WI38 (cell line): ENCODE data around the gene SH3PXD2B.
"Not testable (repeated sequence)": the region's sequence is repeated elsewhere in the genome, so short reads cannot be mapped to it uniquely, and the experiment has no call there.

Experiments
- H3K4me3 ChIP-seq: 2 replicates; pipeline ENCODE4 v1.5.1; 2011; ENCODE audit warnings: low read depth, mild to moderate bottlenecking, control low read depth, low read length
- CTCF ChIP-seq: IDR thresholded peaks from 2 replicates; pipeline ENCODE4 v1.5.1; 2012; ENCODE audit warnings: low read depth, mild to moderate bottlenecking, control low read depth, low read length

Gene SH3PXD2B

DNA sequence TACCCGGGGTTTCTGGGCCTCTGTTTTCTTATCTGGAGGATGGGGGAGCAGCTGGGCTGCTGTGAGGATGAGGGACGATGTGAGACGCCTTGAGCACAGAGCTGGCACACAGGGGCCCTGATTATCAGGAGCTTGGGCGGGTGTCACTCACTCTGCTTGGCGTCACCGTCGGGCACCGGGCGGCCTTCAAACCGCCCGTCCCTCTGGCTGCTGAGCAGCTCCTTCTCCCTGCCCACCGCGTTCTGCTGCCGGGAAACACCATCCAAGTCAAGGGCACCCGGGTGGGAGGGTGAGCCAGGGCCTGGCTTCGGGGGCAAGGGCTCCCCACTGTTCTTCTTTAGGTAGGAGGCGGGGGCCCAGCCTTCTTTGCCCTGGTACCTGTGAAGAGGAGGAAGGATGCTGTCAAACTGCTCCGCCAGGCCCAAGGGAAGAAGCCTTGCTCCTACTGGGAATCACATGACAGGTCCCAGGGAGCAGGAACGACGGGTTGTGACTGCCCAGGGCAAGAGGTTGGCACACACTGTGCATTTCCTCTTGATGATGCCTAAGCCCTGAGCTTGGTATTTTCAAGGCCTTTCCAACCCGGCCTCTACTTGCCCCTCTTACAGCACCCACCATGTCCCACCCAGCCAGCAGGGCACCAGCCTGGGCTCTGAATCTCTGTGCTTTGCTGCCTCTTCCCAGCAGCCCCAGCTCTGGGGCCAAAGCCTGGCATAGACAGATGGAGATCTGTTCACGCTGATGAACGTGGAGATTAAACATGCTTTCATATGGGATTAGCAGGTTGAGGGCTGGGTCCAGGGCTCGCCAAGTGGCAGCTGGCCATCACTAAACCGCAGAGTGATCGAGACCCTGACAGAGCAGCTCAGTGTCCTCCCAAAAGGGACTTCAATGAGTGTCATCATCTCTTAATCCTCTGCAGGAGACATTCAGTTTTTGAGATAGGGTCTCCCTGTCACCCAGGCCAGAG lies 103.8 kb downstream of the SH3PXD2B start:
- TF ChIP-seq CTCF, result no peak
- H3K4me3 ChIP-seq, result no peak overlapping the region

DNA sequence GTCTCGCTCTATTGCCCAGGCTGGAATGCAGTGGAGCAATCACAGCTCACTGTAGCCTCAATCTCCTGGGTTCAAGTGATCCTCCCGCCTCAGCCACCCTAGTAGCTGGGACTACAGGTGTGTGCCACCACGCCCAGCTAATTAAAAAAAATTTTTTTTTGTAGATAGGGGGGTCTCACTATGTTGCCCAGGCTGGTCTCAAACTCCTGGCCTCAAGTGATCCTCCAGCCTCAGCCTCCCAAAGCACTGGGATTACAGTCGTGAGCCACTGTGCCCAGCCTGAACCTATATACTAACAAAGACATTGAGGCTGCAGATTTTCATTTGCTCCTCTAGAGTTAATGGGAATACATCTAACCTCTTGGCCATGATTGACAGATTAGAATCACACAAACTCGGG lies 105.6 kb downstream of the SH3PXD2B start:
- not testable (repeated sequence) for H3K4me3 ChIP-seq

DNA sequence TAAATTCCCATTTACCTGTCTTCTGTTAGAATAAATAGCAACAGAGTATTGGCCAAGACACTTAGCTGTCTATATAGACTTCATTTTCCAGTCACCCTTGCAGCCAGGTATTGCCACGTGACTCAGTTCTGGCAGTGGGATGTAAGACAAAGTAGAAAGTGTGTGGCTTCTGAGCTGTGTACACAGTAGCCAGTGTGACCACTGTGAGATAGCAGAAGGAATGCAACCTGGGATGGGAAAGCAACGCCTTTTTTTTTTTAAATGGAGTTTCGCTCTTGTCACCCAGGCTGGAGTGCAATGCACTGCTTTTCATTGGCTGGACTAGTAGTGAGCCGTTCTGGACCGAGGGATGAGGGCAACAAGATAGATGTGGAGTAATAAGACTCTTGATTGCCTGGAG lies 106.2 kb downstream of the SH3PXD2B start:
- TF ChIP-seq CTCF, result no peak
- H3K4me3 ChIP-seq, result no peak overlapping the region

- no peak for TF ChIP-seq CTCF
Measured at GRCh38 chr5:172347496-172348052, 106.8 kb downstream of the SH3PXD2B start.

DNA sequence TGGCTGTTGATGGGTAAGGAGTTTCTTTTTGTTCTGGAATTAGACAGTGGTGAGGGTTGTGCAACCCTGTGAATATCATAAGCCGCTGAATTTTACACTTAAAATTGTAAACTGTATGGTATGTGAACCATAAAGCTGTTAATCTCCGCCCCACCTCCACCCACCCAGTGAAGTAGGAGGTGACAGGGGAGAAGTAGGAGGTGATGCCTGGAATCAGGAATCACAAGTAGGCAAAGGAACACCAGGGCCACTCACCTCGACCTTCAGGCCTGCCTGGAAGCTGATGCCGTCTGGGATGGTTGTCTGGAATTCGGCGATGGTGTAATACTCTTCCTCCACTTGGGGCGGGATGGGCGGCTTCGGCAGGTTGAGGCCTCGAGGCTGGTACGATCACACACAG lies 108.4 kb downstream of the SH3PXD2B start:
- no peak overlapping the region for H3K4me3 ChIP-seq
- TF ChIP-seq CTCF, result no peak

More at GRCh38 chr5:172347496-172348052, 106.8 kb downstream of the SH3PXD2B start:
- no peak overlapping the region for H3K4me3 ChIP-seq

DNA sequence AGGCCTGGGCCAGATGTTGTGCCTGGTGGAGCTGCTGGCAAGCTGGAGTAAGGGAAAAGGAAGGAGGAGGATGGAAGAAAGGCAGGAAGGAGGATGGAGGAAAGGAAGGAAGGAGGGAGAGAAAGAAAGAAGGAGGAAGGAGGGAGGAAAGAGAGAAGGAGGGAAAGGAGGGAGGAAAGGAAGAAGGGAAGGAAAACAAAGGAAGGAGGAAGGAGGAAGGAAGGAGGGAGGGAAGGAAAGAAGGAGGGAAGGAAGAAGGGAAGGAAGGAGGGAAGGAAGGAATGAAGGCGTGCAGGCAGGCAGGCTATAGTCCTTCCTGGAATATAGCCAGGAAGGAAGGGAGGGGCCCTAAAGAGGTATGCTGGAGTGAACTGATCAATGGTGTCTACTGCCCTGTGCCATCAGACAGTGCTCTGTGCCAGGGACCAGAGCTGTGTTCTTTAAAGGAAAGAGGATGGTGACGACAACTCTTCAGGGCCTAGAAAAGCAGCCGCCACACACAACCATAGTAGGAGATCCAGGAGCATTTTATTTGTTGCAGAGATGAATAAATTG lies 109.4 kb downstream of the SH3PXD2B start:
- no peak for TF ChIP-seq CTCF
- no peak overlapping the region for H3K4me3 ChIP-seq

GRCh38 chr5:172343741-172344140 lies 110.6 kb downstream of the SH3PXD2B start:
- no peak for TF ChIP-seq CTCF
- no peak overlapping the region for H3K4me3 ChIP-seq
